RCC 7860 (cell line): ENCODE results near the gene DCBLD2.

Experiments used
- DNase-seq: peaks from one replicate; pipeline ENCODE4 v3.0.0-alpha.2; 2015; ENCODE audit warnings: low spot score
- FAIRE-seq: peaks from 2 replicates; lab custom pipeline; 2012; peaks lifted over from hg19 to GRCh38; lab: Jason Lieb, UNC

The DCBLD2 gene

GRCh38 chr3:98901392-98902350, at the start of gene DCBLD2:
Gene DCBLD2, minus strand, starts transcription at chr3:98901695. Its CDS starts 369 bp downstream, at chr3:98901326.
- FAIRE-seq (peak; percentile 94), DNase-seq (peak; percentile 98)

- FAIRE-seq (no peak), DNase-seq (no peak)
Observed at GRCh38 chr3:98945666-98946065, 44.2 kb upstream of the DCBLD2 start.

GRCh38 chr3:98945101-98945524, 43.6 kb upstream of the DCBLD2 start:
- DNase-seq (no peak), FAIRE-seq (no peak)

GRCh38 chr3:98930413-98930812, 28.9 kb upstream of the DCBLD2 start:
- no peak for DNase-seq
- FAIRE-seq, result no peak

GRCh38 chr3:98921957-98922356, 20.5 kb upstream of the DCBLD2 start:
- peak; percentile 97 for FAIRE-seq
- DNase-seq, result peak; percentile 84

GRCh38 chr3:98920166-98920565, 18.7 kb upstream of the DCBLD2 start:
- DNase-seq, result no peak
- no peak for FAIRE-seq

- no peak for FAIRE-seq
- DNase-seq, result no peak
Observed at GRCh38 chr3:98918586-98918985, 17.1 kb upstream of the DCBLD2 start.

- FAIRE-seq, result no peak
Observed at GRCh38 chr3:98917608-98918007, 16.1 kb upstream of the DCBLD2 start.

GRCh38 chr3:98914210-98915080, 12.9 kb upstream of the DCBLD2 start:
- FAIRE-seq, result peak; percentile 93
- peak; percentile 96 for DNase-seq

More at GRCh38 chr3:98917608-98918007, 16.1 kb upstream of the DCBLD2 start:
- no peak for DNase-seq

GRCh38 chr3:98912448-98912847, 11.0 kb upstream of the DCBLD2 start:
- no peak for DNase-seq
- no peak for FAIRE-seq

- peak; percentile 74 for DNase-seq
Observed at GRCh38 chr3:98906230-98906629, 4.7 kb upstream of the DCBLD2 start.

GRCh38 chr3:98903705-98904481, 2.4 kb upstream of the DCBLD2 start:
- FAIRE-seq (peak; percentile 51), DNase-seq (no peak)

More at GRCh38 chr3:98906230-98906629, 4.7 kb upstream of the DCBLD2 start:
- FAIRE-seq, result peak; percentile 95

- FAIRE-seq (no peak), DNase-seq (no peak)
Observed at GRCh38 chr3:98903099-98903498, 1.6 kb upstream of the DCBLD2 start.

GRCh38 chr3:98902351-98902740, 851 bp upstream of the DCBLD2 start:
- DNase-seq, result no peak
- FAIRE-seq, result no peak

- FAIRE-seq (no peak), DNase-seq (no peak)
Observed at GRCh38 chr3:98901119-98901391, 440 bp downstream of the DCBLD2 start.

- DNase-seq (no peak), FAIRE-seq (no peak)
Observed at GRCh38 chr3:98900265-98901118, 1.0 kb downstream of the DCBLD2 start.

- FAIRE-seq (peak; percentile 77), DNase-seq (no peak)
Observed at GRCh38 chr3:98897701-98898100, 3.8 kb downstream of the DCBLD2 start.

- no peak for DNase-seq
Observed at GRCh38 chr3:98894791-98895576, 6.5 kb downstream of the DCBLD2 start.

GRCh38 chr3:98893740-98894139, 7.8 kb downstream of the DCBLD2 start:
- FAIRE-seq (peak; percentile 68), DNase-seq (peak; percentile 49)

More at GRCh38 chr3:98894791-98895576, 6.5 kb downstream of the DCBLD2 start:
- FAIRE-seq, result peak; percentile 73
